KOPT-K1 (cell line): ENCODE measurements around the gene DBH.
A peak's percentile ranks its signal among the peaks of the same experiment; 100 is the strongest.

ENCODE experiments used
- H3K27ac ChIP-seq: fragments of 200-600 bp; sonication (generic); 2 replicates; pipeline ENCODE4 v1.5.1; 2016; ENCODE audit warnings: antibody characterized with exemption, mild to moderate bottlenecking, low read depth, low read length; ENCODE audit not compliant: poor library complexity, severe bottlenecking
- H3K36me3 ChIP-seq: fragments of 200-600 bp; sonication (generic); 2 replicates; pipeline ENCODE4 v1.5.1; 2017; ENCODE audit warnings: antibody characterized with exemption, mild to moderate bottlenecking, low read length, moderate library complexity; ENCODE audit not compliant: insufficient read depth
- H3K9me3 ChIP-seq: fragments of 200-600 bp; sonication (generic); 2 replicates; pipeline ENCODE4 v1.5.1; 2017; ENCODE audit warnings: antibody characterized with exemption, low read length, mild to moderate bottlenecking; ENCODE audit not compliant: insufficient read depth, poor library complexity, severe bottlenecking

DBH gene

DNA sequence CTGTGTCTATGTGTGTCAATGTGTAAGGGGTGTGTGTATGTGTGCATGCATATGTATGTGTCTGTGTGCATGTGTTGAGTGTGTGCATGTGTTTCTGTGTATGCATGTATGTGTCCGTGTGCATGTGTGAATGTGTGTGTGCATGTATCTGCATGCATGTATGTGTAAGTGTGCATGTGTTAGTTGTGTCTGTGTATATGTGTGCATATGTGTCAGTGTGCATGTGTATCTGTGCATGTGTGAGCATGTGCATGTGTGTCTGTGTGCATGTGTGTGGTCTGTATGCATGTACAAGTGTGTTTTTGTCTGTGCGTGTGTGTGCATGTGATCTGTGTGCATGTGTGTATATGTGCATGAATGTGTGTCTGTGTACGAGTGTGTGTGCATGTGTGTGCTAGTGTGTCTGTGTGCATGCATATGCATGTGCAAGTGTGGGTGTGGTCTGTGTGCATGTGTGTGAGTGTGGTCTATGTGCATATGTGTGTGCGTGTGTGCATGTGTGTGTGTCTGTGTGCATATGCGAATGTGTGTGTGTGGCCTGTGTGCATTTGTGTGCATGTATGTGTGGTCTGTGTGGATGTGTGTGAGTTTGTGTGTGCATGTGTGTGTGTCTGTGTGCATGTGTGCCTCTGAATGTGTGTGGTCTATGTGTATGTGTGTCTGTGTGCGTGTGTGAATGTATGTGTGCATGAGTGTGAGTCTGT, 36.5 kb upstream of the DBH start:
- no peaks in the 10 kb centered on the region for H3K36me3 ChIP-seq
- H3K27ac ChIP-seq, result no peak overlapping the region

DNA sequence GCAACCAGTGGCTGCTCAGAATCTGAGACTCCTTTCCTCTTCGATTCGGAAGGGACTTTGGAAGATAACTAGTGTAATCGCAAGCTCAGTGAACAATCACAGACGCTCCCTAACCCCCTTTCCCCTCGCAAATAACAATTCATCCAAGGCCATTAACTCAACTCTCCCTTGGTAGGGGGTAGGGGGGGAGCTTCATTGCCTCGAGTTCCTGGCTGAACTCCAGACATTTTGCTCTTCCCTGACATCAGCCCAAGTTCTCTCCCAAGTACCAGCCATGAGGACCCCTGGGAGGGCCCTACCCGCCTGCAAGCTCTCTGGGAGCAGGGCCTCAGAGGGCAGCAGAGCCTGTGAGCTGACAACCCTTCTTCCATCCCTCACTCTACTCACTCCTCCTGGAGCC, 35.4 kb upstream of the DBH start:
- Histone ChIP-seq H3K36me3 (no peaks in the 10 kb centered on the region), H3K9me3 (peaks cover 23% of the 10 kb centered on the region), H3K27ac (no peak overlapping the region)

More for the DNA sequence above, 36.5 kb upstream of the DBH start:
- peaks cover 23% of the 10 kb centered on the region for H3K9me3 ChIP-seq

DNA sequence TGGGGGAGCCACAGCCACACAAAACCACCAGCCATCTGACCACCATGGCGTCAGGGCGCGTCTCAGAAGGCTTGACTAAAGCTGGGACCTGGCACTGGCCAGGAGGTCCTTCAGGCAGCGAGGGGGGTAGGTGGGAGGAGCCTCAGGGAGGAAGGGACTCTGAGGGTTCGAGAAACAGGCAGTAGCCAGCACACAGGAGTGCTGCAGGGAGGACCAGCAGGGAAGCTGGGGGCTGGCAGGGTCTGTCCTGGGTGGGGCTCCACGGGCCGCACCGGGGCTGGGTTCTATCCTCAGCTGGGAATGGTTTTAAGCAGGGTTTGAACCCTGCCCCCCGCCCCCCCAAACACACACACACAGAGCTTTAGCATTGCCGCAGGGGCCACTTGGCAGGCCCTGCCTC, 34.4 kb upstream of the DBH start:
- Histone ChIP-seq H3K27ac (no peak overlapping the region), H3K36me3 (no peaks in the 10 kb centered on the region), H3K9me3 (peaks cover 16% of the 10 kb centered on the region)

DNA sequence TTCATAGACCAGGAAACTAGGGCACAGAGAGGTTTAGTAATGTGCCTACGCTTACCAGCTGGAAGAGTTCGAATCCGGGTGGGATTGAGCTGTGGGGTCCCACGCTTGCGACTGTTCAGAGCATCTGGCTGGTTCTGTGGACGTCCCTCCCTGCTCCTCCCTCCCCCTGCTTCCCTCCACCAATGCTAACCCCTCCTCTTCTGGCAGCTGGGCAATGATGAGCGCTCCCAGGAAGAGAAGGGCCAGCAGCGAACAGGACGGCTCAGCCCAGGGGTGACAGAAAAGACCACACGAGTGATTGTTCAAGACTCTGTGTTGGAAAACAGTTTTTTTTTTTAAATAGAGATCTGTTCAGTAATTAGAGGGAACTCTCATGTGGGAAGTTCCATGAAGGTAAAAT, 33.9 kb upstream of the DBH start:
- no peaks in the 10 kb centered on the region for H3K36me3 ChIP-seq
- peaks cover 11% of the 10 kb centered on the region for H3K9me3 ChIP-seq
- no peak overlapping the region for H3K27ac ChIP-seq

DNA sequence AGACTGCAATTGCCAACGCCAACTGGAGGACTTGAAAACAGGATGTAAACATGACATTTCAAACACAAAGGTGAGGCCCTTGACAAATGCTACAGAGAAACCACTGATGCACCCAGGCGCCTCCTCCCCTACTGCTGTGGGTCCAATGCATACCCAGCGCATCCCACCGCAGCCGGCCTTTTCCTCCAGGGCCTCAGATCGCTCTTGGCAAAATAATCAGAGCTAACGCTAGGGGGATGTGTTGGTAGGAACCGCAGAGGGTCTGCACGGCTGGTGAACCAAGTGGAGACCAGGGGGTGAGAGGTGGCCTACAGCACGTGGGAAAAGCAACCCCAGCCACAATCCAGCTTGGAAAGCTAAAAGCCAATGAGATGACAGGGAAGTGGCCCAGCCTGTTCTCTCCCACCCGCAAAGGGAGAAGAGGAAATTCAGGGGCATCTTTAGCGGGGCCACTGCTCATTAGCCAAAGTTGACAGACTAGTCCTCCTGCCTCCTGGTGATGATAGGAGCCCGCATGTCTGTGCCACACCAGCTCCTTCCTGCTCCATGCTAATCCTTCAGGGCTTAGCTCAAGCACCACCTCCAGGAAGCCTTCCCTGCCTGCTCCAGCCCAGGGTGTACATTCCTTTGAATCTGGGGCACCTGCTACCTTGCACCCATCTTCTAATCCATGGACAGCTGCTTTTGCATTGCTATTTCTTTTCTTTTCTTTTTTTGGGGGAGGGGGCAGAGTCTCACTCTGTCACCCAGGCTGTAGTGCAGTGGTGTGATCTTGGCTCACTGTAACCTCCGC, 32.8 kb upstream of the DBH start:
- no peak overlapping the region for H3K27ac ChIP-seq
- no peaks in the 10 kb centered on the region for H3K36me3 ChIP-seq
- peaks cover under 1% of the 10 kb centered on the region for H3K9me3 ChIP-seq

DNA sequence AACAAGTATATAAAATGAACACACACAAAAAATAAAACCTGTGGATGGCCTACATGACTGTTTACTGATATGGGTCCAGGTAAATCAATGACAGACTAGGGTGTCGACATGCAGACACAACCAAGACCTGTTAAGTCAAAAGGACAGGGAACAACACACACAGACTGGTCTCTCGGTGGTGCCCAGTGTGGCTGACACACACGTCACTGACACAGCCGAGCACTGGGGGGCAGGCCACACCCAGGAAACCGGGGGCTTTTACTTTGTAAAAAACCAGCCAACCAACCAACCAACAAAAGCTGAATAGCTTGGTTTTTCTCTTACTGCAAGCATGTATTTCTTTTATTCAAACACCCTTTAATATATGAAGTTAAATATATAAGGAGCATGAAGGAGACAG, 31.9 kb upstream of the DBH start:
- no peaks in the 10 kb centered on the region for H3K9me3 ChIP-seq
- no peak overlapping the region for H3K27ac ChIP-seq
- H3K36me3 ChIP-seq, result no peaks in the 10 kb centered on the region

DNA sequence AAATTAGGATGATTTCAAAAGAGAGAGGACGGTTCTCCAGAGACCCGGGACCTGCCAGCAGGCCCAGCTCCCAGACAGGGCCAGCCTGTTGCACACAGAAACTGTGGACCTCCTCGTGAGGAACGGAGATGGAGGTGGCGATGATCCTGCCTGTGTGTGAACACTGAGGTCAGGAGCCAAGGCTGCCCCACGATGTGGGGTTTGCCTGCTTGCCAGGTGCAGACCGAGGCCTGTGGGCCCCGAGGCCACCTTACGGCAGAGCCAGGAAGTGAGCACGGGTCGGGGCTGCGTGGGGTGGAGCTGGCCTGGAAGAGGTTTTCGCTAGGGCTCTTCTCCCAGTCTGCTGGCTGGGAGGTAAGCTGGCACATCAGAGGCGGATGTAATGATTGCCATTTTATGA, 31.3 kb upstream of the DBH start:
- Histone ChIP-seq H3K27ac (peak overlapping the region; percentile 23), H3K9me3 (no peaks in the 10 kb centered on the region), H3K36me3 (no peaks in the 10 kb centered on the region)

DNA sequence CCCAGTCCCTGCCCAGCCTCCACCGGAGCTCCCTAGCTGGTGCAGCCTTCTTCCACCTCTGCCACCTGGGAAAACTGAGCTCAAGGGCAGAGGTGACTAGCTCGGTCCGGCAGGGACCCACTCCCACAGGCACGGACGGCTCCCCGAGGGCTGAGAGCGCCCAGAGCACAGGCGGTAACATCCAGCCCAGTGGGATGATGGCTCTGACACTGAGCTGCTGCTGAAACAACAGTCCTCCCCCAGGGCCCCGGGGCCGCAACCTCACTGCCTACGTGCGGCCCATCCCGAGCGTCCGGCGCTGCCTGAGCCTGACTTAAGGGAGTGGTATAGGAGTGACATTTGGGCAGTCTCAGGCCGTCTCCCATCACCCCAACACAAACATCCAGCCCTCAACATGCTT, 30.7 kb upstream of the DBH start:
- Histone ChIP-seq H3K9me3 (no peaks in the 10 kb centered on the region), H3K27ac (peak overlapping the region; percentile 18), H3K36me3 (no peaks in the 10 kb centered on the region)

DNA sequence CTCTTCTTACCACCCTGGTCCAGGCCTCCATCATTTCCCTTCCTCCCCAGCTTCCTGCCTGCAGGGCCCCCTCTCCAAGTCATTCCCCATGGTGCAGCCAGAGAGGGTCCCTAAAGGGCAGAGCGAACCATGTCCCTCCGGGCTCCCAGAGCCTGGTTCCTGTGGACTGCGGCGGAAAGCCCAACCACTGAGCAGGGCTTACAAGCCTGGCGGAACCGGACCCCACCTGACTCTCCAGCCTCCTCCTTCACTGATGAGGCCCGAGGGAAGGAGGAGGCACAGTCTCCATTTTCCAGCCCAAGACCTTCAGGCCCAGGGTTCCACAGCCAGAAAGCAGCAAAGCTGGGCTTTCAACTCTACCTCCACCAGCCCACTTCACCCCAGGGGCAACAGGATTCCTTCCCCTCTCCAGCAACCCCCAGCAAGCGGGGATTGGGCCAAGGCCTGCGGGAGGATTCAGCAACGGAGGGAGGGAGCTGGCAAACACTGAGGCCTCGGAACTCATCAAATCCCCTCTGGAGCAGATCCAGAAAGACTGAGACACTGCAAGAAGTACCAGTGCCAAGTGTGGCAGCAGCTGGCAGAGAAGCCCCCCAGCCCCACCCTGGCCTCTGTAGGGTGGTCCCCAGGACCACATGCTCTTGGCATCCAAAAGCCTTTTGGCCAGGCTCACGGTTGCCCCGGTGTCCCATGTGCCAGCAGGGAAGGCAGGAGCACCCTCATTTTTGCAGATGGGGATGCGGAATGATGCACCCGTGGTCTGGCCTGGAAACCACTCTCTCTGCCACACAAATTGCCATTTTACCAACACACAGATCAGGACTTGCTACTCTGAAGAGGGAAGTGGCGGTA, 30.1 kb upstream of the DBH start:
- Histone ChIP-seq H3K9me3 (no peaks in the 10 kb centered on the region), H3K36me3 (no peaks in the 10 kb centered on the region), H3K27ac (no peak overlapping the region)

DNA sequence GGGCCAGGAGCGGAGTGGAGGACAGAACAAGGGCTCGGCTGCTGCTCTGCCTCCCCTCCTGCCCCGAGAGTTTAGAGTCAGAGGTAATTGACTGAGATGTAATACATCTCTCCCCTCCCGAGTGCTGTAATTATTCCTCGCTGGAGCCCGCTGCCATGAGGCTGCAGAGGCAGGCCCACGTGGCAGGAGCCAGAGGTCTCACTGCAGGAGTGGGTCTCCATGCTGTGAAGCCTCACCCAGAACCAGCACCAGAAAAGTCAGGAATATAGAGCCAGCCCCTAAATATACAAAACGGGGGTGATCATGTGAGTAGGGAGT, 29.5 kb upstream of the DBH start:
- H3K36me3 ChIP-seq, result no peaks in the 10 kb centered on the region
- no peak overlapping the region for H3K27ac ChIP-seq
- H3K9me3 ChIP-seq, result no peaks in the 10 kb centered on the region

DNA sequence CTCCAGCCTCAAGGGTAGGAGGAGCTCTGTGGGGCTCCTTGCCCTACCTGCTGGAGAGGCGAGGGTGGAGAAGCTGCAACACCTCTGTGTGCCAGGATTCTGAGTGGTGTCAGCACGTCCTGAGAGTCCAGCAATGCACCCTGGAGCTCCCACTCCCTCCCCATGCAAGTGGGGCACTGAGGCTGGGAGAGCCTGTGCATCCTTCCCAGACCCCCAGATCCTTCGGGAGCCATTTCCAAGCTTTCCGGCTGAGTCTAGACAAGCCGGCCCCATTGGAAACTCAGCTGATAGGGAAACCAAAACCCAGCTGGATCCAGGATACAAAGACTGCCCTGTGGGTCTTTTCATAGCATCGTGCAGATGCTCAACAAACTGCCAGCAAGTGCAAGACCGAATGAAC, 28.8 kb upstream of the DBH start:
- no peak overlapping the region for H3K27ac ChIP-seq
- no peaks in the 10 kb centered on the region for H3K9me3 ChIP-seq
- H3K36me3 ChIP-seq, result no peaks in the 10 kb centered on the region

DNA sequence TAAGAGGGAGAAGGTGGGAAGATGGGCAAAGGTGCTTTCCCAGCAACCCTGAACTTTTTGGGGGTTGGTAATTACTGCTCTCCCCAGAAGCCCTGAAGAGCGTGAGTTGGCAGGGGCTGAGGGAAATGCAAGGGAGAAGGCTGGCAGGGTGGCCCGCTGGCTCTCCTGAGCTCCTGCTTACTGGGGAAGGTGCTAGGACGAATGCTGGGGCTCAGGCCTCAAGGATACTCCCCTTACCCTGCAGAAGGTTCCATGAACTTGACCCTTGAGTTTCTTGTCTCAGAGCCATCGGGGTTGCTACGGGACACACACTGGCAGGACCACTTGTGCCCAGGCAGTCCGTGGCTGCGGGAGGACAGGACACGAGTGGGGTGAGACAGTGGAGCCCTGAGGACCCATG, 28.2 kb upstream of the DBH start:
- Histone ChIP-seq H3K27ac (no peak overlapping the region), H3K36me3 (no peaks in the 10 kb centered on the region), H3K9me3 (no peaks in the 10 kb centered on the region)

DNA sequence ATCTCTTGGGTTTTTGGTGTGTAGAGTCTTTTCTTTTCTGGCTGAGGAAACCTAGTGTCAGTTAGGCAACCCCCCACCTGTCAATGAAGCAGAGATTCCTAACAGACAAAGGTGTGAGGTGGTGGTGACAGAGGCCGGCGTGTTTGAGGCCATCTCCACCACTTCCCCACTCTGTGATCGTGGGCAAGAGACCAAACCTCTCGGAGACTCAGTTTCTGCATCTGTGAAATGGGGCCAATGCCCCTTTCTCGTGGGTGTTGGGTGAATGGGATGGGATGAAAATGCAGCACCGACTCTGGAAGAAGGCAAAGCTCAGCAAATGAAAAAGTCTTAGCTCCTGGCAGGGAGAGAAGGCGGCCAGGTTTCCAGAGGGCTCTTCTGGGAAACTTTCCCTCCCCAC, 27.8 kb upstream of the DBH start:
- H3K36me3 ChIP-seq, result no peaks in the 10 kb centered on the region
- no peaks in the 10 kb centered on the region for H3K9me3 ChIP-seq
- no peak overlapping the region for H3K27ac ChIP-seq

DNA sequence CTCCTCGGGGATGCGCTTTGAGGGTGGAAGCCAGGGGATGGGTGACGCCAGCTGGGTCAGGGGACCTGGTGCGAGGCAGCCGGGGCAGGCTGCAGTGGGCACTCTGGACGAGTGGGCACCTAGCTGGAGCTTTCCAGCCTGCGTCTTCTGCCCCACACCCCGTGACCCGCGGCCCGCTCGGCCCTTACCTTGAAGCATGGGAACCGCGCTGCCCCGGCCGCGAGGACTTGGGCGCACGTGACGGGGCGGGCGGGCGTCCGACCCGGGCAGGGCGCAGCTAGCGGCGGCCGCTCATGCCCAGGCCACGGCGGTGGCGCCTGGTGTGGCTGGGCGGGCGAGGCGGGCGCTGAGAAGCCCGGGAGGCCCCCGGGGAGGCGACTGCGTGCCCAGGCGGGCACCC, 27.3 kb upstream of the DBH start:
- Histone ChIP-seq H3K27ac (no peak overlapping the region), H3K9me3 (no peaks in the 10 kb centered on the region), H3K36me3 (no peaks in the 10 kb centered on the region)

DNA sequence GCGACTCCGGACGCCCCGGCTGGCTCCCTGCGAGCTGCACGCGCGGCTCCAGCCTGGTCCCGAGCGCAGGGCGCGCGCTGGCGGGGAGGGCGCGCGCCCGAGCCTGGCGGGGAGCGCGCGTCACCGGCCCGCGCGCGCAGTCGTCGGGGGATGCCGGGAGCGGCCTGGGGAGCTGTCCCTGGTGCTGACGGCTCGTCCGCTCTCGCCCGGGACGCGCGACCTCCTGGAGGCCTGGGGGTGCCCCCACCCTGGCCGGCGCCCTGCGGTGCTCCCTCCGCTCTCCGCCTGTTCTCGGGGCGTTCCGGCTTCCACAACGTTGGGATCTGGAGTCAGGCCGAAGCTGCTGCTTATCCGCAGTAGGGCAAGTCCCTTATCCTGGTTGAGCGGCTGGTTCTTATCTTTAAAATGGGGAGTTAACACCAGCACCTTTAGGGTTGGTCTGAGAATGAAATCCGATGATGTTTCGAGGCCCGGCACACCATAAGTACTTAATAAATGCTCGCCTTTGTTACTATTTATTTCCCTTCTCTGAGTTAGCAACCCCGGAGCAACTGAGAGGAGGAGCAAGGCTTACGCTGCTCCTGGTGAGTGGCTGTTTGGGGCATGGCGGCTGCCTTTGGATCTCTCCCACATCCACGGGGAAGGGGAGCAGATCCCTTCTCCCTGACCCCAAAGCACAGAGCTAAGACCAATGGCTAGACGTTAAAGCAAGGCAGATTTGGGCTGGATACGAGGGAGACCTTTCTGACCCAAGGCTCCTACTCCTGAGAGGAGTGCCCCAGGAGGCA, 26.7 kb upstream of the DBH start, which contains the start of gene FAM163B:
FAM163B (minus strand) TSS at position 79 of the 788 bp plus-strand sequence. CDS start 29,166 bp downstream, outside the sequence.
- no peak within 1 kb of the TSS for H3K27ac ChIP-seq
- H3K9me3 ChIP-seq, result no peaks in the 10 kb centered on the region
- H3K36me3 ChIP-seq, result no peaks in the 10 kb centered on the region
